GM10248 (cell line): ENCODE measurements around the gene DUSP22.

ENCODE experiments used
- CTCF ChIA-PET: fragments of 300-600 bp; sonication (Branson Sonifier 250); formaldehyde crosslinking; extraction: SDS; loops from one replicate; lab custom pipeline; 2021; ENCODE audit warnings: antibody characterized with exemption; lab: Yijun Ruan, JAX
- POLR2A ChIA-PET: fragments of 350-650 bp; sonication (Branson Sonifier 250); formaldehyde crosslinking; extraction: SDS; loops from one replicate; lab custom pipeline; 2020; ENCODE audit warnings: antibody characterized with exemption; lab: Yijun Ruan, JAX
- DNase-seq: peaks from one replicate; pipeline ENCODE4 v3.0.0; 2012; ENCODE audit errors: extremely low spot score
- TF ChIP-seq, protein P1 (sequence below): IDR thresholded peaks from 2 replicates; pipeline ENCODE4 v1.5.1; 2012; ENCODE audit warnings: mild to moderate bottlenecking, low read depth; ENCODE audit errors: extremely low read depth, missing control alignments, control extremely low read depth

Gene DUSP22

DNA sequence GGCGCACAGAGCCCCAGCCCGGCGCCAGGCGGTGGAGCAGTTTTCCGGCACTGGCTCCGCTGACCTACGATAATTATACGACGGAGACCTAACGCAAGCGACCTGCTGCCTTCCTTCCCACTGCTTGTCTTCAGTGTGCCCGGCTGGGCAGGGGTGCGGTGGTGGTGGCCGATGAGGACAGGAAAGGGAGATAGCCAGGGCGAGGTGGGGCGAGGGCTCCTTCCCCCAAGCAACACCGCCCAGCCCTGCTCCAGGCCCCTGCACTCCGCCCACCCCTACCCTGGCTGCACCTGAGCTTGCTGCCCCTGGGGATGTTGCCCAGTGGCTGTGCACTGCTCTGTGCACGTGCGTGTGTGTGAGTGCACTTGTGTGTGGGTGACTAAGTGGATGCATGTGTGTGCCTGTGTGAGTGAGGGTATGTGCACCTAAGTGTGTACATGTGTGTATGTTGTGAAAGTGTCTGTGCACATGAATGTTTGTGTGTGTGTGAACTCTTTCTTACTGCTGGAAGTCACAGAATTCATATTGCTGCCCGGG is 56.6 kb downstream of the DUSP22 start:
- TF ChIP-seq, protein P1, sequence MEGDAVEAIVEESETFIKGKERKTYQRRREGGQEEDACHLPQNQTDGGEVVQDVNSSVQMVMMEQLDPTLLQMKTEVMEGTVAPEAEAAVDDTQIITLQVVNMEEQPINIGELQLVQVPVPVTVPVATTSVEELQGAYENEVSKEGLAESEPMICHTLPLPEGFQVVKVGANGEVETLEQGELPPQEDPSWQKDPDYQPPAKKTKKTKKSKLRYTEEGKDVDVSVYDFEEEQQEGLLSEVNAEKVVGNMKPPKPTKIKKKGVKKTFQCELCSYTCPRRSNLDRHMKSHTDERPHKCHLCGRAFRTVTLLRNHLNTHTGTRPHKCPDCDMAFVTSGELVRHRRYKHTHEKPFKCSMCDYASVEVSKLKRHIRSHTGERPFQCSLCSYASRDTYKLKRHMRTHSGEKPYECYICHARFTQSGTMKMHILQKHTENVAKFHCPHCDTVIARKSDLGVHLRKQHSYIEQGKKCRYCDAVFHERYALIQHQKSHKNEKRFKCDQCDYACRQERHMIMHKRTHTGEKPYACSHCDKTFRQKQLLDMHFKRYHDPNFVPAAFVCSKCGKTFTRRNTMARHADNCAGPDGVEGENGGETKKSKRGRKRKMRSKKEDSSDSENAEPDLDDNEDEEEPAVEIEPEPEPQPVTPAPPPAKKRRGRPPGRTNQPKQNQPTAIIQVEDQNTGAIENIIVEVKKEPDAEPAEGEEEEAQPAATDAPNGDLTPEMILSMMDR: no peak
- no peak for DNase-seq
- CTCF ChIA-PET: interaction anchor here (1.1 to 7.7 kb wide), 7 partner anchors 9 to 200 kb away, joined by 3 to 76 read pairs (median 6); no protein-coding TSS in a partner anchor
- POLR2A ChIA-PET: interaction anchor here (0.5 to 1.3 kb wide), 3 partner anchors 16 to 53 kb away, joined by 5 to 6 read pairs (median 6); partner anchors contain the start of gene IRF4

DNA sequence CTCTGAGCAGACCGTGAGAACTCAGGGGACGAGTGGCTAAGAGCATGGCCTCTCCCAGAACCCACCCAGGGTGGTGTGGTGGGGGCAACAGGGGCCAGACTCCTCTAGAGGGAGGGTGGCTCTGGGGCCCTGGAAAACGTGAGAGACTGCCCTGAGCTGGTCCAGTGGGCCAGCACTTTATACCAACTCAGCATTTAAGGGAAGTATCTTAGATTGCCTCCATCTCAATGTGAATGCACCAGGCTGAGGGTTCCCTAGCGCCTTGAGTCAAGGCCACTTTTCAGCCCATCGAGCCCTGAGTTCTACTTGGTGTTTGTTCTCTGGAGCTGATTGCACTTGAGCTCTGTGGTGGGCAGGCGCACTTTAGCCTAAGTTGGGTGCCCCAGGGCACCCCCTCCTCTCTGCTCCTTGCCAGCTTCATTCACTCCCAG is 57.2 kb downstream of the DUSP22 start:
- ChIA-PET POLR2A (interaction anchor here (0.7 to 1.3 kb wide), 3 partner anchors 15 to 47 kb away, joined by 3 to 6 read pairs (median 5); partner anchors contain the start of gene IRF4), CTCF (interaction anchor here (0.7 to 7.7 kb wide), 8 partner anchors 9 to 161 kb away, joined by 3 to 76 read pairs (median 6); no protein-coding TSS in a partner anchor)
- no peak for DNase-seq
- TF ChIP-seq, protein P1: no peak

DNA sequence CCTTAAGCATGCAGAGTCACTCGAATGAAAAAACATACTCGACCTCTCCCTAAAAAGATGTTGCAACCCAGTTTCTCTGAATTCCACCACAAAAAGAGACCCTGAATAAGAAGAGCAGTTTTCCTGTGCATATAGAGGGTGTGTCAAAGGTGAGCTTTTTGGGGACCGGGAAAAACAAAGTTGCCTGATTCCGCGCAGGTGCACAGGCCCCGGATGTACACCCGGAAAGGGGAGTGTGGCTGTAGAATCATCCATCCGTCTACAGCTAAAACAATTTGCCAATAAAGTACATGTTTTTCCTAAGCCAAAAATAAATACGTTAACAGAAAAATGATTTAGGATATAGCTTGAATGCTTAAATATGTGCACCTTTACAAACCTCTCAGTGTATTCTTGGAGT is 58.1 kb downstream of the DUSP22 start:
- ChIA-PET POLR2A (interaction anchor here (1.3 kb wide), 2 partner anchors 14 to 41 kb away, joined by 5 to 6 read pairs; partner anchors contain the start of gene IRF4), CTCF (interaction anchor here (1.2 to 7.7 kb wide), 7 partner anchors 10 to 162 kb away, joined by 4 to 76 read pairs (median 10); no protein-coding TSS in a partner anchor)
- no peak for DNase-seq
- TF ChIP-seq, protein P1: no peak

DNA sequence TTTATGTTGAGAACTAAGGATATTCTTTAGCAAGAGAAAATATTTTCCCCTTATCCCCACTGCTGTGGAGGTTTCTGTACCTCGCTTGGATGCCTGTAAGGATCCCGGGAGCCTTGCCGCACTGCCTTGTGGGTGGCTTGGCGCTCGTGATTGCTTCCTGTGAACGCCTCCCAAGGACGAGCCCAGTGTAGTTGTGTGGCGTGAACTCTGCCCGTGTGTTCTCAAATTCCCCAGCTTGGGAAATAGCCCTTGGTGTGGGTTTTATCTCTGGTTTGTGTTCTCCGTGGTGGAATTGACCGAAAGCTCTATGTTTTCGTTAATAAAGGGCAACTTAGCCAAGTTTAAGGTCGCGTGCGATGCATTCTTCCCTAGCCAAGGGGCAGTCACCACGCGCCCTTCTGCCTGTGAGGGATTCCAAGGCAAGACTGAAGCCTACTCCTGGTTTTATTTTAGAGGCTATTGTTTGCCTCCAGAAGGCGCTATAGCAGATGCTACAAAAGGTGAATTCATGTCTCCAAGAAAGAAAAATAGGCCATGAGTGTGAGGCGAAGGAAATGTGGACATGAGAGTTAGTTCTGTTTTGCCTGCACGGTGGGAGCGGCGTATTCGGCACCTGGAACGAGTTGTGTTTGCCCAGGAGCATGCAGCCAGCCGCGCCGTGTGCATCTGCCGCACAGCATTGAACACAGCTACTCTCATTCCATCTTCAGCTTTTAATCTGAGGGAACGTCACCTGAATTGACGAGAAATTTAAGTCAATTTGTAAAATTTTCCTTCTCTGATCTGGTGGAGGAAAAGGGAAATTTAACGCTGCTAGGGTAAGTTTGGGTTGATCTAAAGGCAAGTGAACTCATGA is 59.0 kb downstream of the DUSP22 start:
- TF ChIP-seq, protein P1: no peak
- ChIA-PET POLR2A (no interaction called here), CTCF (interaction anchor here (1.0 to 7.7 kb wide), 10 partner anchors 11 to 163 kb away, joined by 3 to 76 read pairs (median 5); no protein-coding TSS in a partner anchor)
- DNase-seq: no peak

DNA sequence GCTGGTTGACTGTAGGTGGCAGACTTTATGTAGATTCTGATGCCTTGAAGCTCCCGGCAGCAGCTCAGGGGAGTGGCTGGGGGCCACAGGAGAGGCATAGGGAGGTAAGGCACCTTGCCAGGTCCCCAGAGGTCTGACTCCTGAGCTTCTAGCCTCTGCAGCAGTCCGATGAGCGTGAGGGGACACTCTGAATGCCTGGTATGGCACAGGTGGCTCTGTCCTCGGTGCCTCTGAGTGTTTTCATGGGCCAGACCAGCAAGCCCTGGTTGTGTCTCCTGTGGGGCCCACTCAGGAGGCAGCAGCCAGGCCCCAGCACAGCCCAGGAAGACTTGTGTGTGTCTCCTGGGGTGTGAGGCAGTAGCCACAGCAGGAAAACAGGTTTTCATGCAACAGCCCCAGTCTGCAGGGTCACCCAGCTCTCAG is 59.6 kb downstream of the DUSP22 start:
- TF ChIP-seq, protein P1: no peak
- CTCF ChIA-PET: interaction anchor here (1.0 to 7.7 kb wide), 10 partner anchors 10 to 87 kb away, joined by 3 to 76 read pairs (median 4); no protein-coding TSS in a partner anchor
- POLR2A ChIA-PET: interaction anchor here (0.6 kb wide), 1 partner anchor 333 kb away, joined by 3 read pairs; no protein-coding TSS in a partner anchor
- DNase-seq: no peak

DNA sequence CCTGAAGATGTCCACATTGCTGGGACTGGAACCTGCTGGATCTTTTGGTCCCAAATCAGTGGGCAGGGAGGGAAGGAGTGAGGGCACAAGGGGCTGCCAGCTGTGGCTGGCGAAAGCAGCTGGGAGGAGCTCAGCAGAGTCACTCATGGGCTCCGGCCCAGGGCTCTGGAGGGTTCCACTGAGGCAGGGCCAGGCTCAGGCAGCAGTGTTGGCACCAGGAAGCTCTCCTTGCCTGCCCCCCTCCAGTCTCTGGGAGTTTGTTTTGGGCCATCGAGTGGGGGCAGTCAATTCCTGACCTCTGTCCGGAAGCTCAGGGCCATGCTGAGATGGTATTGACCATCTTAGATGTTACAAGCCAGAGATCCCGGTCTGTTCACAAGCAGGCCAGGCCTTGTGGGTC is 60.2 kb downstream of the DUSP22 start:
- TF ChIP-seq, protein P1: no peak
- ChIA-PET CTCF (interaction anchor here (1.0 to 7.7 kb wide), 9 partner anchors 10 to 164 kb away, joined by 3 to 76 read pairs (median 3); no protein-coding TSS in a partner anchor), POLR2A (interaction anchor here (0.6 kb wide), 1 partner anchor 333 kb away, joined by 3 read pairs; no protein-coding TSS in a partner anchor)
- no peak for DNase-seq
